HCT116 (cell line): ENCODE data around the gene SBSN. TPM values are rescaled to one million over a fixed set of nuclear protein-coding genes. Genes with fewer than 3 reads are reported as not detected.

Experiments used
- ATAC-seq: fragments of 200-7000 bp; cut with Tn5 transposase; 2 replicates; pipeline ENCODE4 v1.9.1; 2020; ENCODE audit warnings: mild to moderate bottlenecking, moderate library complexity
- BruUV-seq: library from RNA; stranded (reverse); fragments of 400-500 nt; replicated peaks from 2 replicates; lab custom pipeline; 2021; lab: Mats Ljungman, UMichigan
- CTCF ChIA-PET: fragments of 300-600 bp; sonication (Branson Sonifier 250); formaldehyde crosslinking; loops from one replicate; lab custom pipeline; 2021; ENCODE audit warnings: antibody characterized with exemption; lab: Charles Lee
- POLR2A ChIA-PET: fragments of 300-600, 350-600 bp; sonication (Branson Sonifier 250); formaldehyde crosslinking; loops from one replicate; lab custom pipeline; 2021; ENCODE audit warnings: antibody characterized with exemption; lab: Charles Lee
- RAD21 ChIA-PET, 2 experiments: fragments of 300-600 bp; sonication (Branson Sonifier 250); formaldehyde crosslinking; loops; one replicate each; lab custom pipeline; 2023; ENCODE audit warnings: low total read pairs in 2 of 2; ENCODE audit not compliant: uncharacterized antibody in 2 of 2, unreplicated experiment in 2 of 2, low non-redundant PET in 1 of 2; lab: Charles Lee
- DNase-seq: peaks from one replicate; pipeline ENCODE4 v3.0.0-alpha.2; 2010; ENCODE audit warnings: low read depth, low spot score
- H2AFZ ChIP-seq: fragments of 200-600 bp; shearing (Covaris generic), sonication (generic); 2 replicates; pipeline ENCODE4 v1.6.1; 2017; ENCODE audit warnings: low read depth, mixed run types, mixed read lengths, antibody characterized with exemption, low read length; ENCODE audit not compliant: poor library complexity, severe bottlenecking
- H3K27ac ChIP-seq: 2 replicates; pipeline ENCODE4 v1.5.1; 2012; ENCODE audit warnings: low read depth, low read length
- H3K27me3 ChIP-seq: fragments of 200-600 bp; sonication (generic); 2 replicates; pipeline ENCODE4 v1.6.1; 2016; ENCODE audit warnings: mixed run types, low read length, mixed read lengths; ENCODE audit not compliant: insufficient read depth
- H3K36me3 ChIP-seq, 2 experiments: fragments of 200-500 bp in 1 of 2; fragments of 200-600 bp in 1 of 2; sonication (Bioruptor generic) in 1 of 2; sonication (generic) in 1 of 2; 2 replicates each; pipeline versions ENCODE4 v1.5.1 to v1.6.1; 2014 to 2016; ENCODE audit warnings: low read length in 2 of 2, inconsistent platforms in 1 of 2, mixed read lengths in 1 of 2, mixed run types in 1 of 2; ENCODE audit not compliant: insufficient read depth in 2 of 2, control insufficient read depth in 1 of 2
- H3K4me1 ChIP-seq, 2 experiments: fragments of 200-600 bp in 1 of 2; sonication (generic) in 1 of 2; 2 replicates each; pipeline versions ENCODE4 v1.5.1 to v1.6.1; 2012 to 2017; ENCODE audit warnings: low read length in 2 of 2, inconsistent platforms in 1 of 2, mild to moderate bottlenecking in 1 of 2, mixed read lengths in 1 of 2, mixed run types in 1 of 2, moderate library complexity in 1 of 2; ENCODE audit not compliant: insufficient read depth in 2 of 2, control insufficient read depth in 1 of 2
- H3K4me2 ChIP-seq: fragments of 200-600 bp; sonication (generic); 2 replicates; pipeline ENCODE4 v1.6.1; 2017; ENCODE audit warnings: mixed run types, low read length, mixed read lengths
- H3K4me3 ChIP-seq, 2 experiments: fragments of 200-600 bp in 1 of 2; sonication (generic) in 1 of 2; replicated peaks in 1 of 2; 2 replicates each; pipeline ENCODE4 v1.5.1; 2011 to 2016; ENCODE audit warnings: low read length in 2 of 2, control low read depth in 1 of 2, low read depth in 1 of 2, mild to moderate bottlenecking in 1 of 2, mixed read lengths in 1 of 2, mixed run types in 1 of 2
- H3K79me2 ChIP-seq: fragments of 200-600 bp; sonication (generic); 2 replicates; pipeline ENCODE4 v1.6.1; 2017; ENCODE audit warnings: mild to moderate bottlenecking, mixed run types, low read length, moderate library complexity, mixed read lengths; ENCODE audit not compliant: insufficient read depth
- H3K9ac ChIP-seq: fragments of 200-600 bp; sonication (generic); 2 replicates; pipeline ENCODE4 v1.6.1; 2016; ENCODE audit warnings: low read length, mixed read lengths
- H3K9me2 ChIP-seq: fragments of 200-600 bp; sonication (generic), shearing (Covaris generic); 2 replicates; pipeline ENCODE4 v1.6.1; 2017; ENCODE audit warnings: mixed run types, mild to moderate bottlenecking, moderate library complexity; ENCODE audit not compliant: insufficient read depth
- H3K9me3 ChIP-seq, 2 experiments: fragments of 200-500 bp in 1 of 2; fragments of 200-600 bp in 1 of 2; sonication (Bioruptor generic) in 1 of 2; sonication (generic) in 1 of 2; 2 replicates each; pipeline ENCODE4 v1.6.1; 2014 to 2017; ENCODE audit warnings: low read length in 2 of 2, mixed read lengths in 2 of 2, inconsistent platforms in 1 of 2, low read depth in 1 of 2, mild to moderate bottlenecking in 1 of 2, mixed run types in 1 of 2, moderate library complexity in 1 of 2; ENCODE audit not compliant: control insufficient read depth in 1 of 2, insufficient read depth in 1 of 2
- H4K20me1 ChIP-seq: fragments of 200-600 bp; sonication (generic), shearing (Covaris generic); 2 replicates; pipeline ENCODE4 v1.6.1; 2017; ENCODE audit warnings: mixed run types, mild to moderate bottlenecking, moderate library complexity; ENCODE audit not compliant: insufficient read depth
- CEBPB ChIP-seq: IDR thresholded peaks from 2 replicates; pipeline ENCODE4 v1.6.1; 2012; ENCODE audit warnings: low read depth
- EGR1 ChIP-seq: IDR thresholded peaks from 2 replicates; pipeline ENCODE4 v1.6.1; 2012; ENCODE audit warnings: low read depth
- FOSL1 ChIP-seq: IDR thresholded peaks from 2 replicates; pipeline ENCODE4 v1.6.1; 2012; ENCODE audit warnings: low read depth
- JUND ChIP-seq: IDR thresholded peaks from 2 replicates; pipeline ENCODE4 v1.6.1; 2012
- POLR2AphosphoS5 ChIP-seq: IDR thresholded peaks from 2 replicates; pipeline ENCODE4 v1.6.1; 2011; ENCODE audit warnings: mild to moderate bottlenecking, low read depth, low read length, moderate library complexity
- SIN3A ChIP-seq: IDR thresholded peaks from 2 replicates; pipeline ENCODE4 v1.6.1; 2012; ENCODE audit warnings: low read depth
- SP1 ChIP-seq: IDR thresholded peaks from 2 replicates; pipeline ENCODE4 v1.6.1; 2012; ENCODE audit warnings: low read depth
- intact Hi-C: fragments of 100-400 bp; cut with micrococcal nuclease; formaldehyde crosslinking; loops from 2 replicates; pipeline ENCODE4 v1.10.0; 2022
- total RNA-seq: library from RNA; stranded (reverse); gene quantifications from one replicate; pipeline ENCODE4 v1.2.1, GENCODE V29; 2021; ENCODE audit not compliant: unreplicated experiment

SBSN gene
- total RNA-seq, 1 experiment from 2014 or later, result 0.66 TPM

GRCh38 chr19:35474104-35474503 is 54.0 kb downstream of the SBSN start:
- ChIA-PET CTCF (interaction anchor here (1.7 kb wide), 1 partner anchor 121 kb away, joined by 5 read pairs; no protein-coding TSS in a partner anchor), RAD21 (no interaction called here), POLR2A (no interaction called here)
- Histone ChIP-seq H3K27me3 (no peaks in the 10 kb centered on the region), H3K4me1 (peaks cover 0 to 2% of the 10 kb centered on the region in 2 experiments; a peak in 2 of 4 replicates), H3K4me2 (no peak overlapping the region), H3K9ac (no peak overlapping the region), H3K36me3 (no peaks in the 10 kb centered on the region), H3K9me3 (no peaks in the 10 kb centered on the region), H3K9me2 (no peaks in the 10 kb centered on the region), H3K27ac (no peak overlapping the region), H4K20me1 (no peaks in the 10 kb centered on the region), H3K4me3 (no peak overlapping the region), H2AFZ (no peak overlapping the region), H3K79me2 (no peaks in the 10 kb centered on the region)
- DNase-seq, result no peak
- no TSS peak for BruUV-seq
- TF ChIP-seq FOSL1 (no peak), EGR1 (no peak), CEBPB (no peak), POLR2AphosphoS5 (no peak), SIN3A (no peak), JUND (no peak), SP1 (no peak)
- ATAC-seq, result no peak
- intact Hi-C loops, result no loop called here

Other genes with a start within 250 kb of the SBSN start
- gene HAMP, start 245.8 kb downstream of the SBSN start, total RNA-seq, result not detected
- 0.17 TPM for gene MAG, start 236.2 kb downstream of the SBSN start, total RNA-seq
- gene CD22, start 199.1 kb downstream of the SBSN start, total RNA-seq, result 7.0 TPM
- gene FFAR1, start 180.4 kb downstream of the SBSN start, total RNA-seq, result not detected
- gene FFAR3, start 169.9 kb downstream of the SBSN start, total RNA-seq, result not detected
- gene GPR42, start 157.2 kb downstream of the SBSN start, total RNA-seq, result not detected
- not detected for gene FFAR2, start 80.1 kb downstream of the SBSN start, total RNA-seq
- 0.74 TPM for gene KRTDAP, start 37.8 kb downstream of the SBSN start, total RNA-seq
- gene DMKN, start 14.7 kb downstream of the SBSN start, total RNA-seq, result 246 TPM
- not detected for gene GAPDHS, start 5.1 kb upstream of the SBSN start, total RNA-seq
- 128 TPM for gene TMEM147, start 17.3 kb upstream of the SBSN start, total RNA-seq
- 0.27 TPM for gene ATP4A, start 35.3 kb upstream of the SBSN start, total RNA-seq
- gene PMIS2, start 57.9 kb upstream of the SBSN start, total RNA-seq, result not detected
- 31.7 TPM for gene HAUS5, start 84.4 kb upstream of the SBSN start, total RNA-seq
- 87.2 TPM for gene RBM42, start 100.7 kb upstream of the SBSN start, total RNA-seq
- gene ETV2, start 113.4 kb upstream of the SBSN start, total RNA-seq, result 1.5 TPM
- 496 TPM for gene COX6B1, start 120.0 kb upstream of the SBSN start, total RNA-seq
- 0.69 TPM for gene UPK1A, start 138.2 kb upstream of the SBSN start, total RNA-seq
- not detected for gene ZBTB32, start 176.2 kb upstream of the SBSN start, total RNA-seq
- 29.9 TPM for gene KMT2B, start 189.7 kb upstream of the SBSN start, total RNA-seq
- 8.3 TPM for gene IGFLR1, start 214.1 kb upstream of the SBSN start, total RNA-seq
- gene U2AF1L4, start 217.1 kb upstream of the SBSN start, total RNA-seq, result 15.6 TPM
- 55.3 TPM for gene PSENEN, start 217.3 kb upstream of the SBSN start, total RNA-seq
- gene LIN37, start 220.3 kb upstream of the SBSN start, total RNA-seq, result 10.1 TPM
- gene HSPB6, start 228.7 kb upstream of the SBSN start, total RNA-seq, result 0.93 TPM
- 42.5 TPM for gene PROSER3, start 229.9 kb upstream of the SBSN start, total RNA-seq
- 30.2 TPM for gene ARHGAP33, start 247.3 kb upstream of the SBSN start, total RNA-seq